Measurements from ENCODE around the gene STXBP5L.

Gene STXBP5L

DNA sequence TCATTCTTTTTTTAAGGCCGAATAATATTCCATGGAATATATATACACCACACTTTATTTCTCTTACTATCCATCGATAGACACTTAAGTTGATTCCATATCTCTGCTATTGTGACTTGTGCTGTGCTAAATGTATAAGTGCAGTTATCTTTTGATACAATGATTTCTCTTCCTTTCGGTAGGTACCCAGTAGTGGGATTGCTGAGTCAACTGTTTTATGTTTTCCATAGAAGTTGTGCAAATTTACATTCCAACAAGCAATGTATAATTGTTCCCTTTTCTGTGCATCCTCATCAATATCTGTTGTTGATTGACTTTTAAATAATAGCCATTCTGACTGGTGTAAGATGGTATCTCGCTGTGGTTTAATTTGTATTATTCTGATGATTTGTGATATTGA is 81.0 kb downstream of the STXBP5L start:
- Histone ChIP-seq H2AFZ (ENCODE audit: low read depth, low read length) (no peak overlapping the region), H3K27me3 (ENCODE audit: low read depth, low read length) (no peaks in the 10 kb centered on the region), H3K9ac (ENCODE audit: low read length) (no peak overlapping the region), H3K36me3 (replicated peaks; ENCODE audit: low read depth, low read length) (no peaks in the 10 kb centered on the region), H3K4me2 (ENCODE audit: low read length) (no peak overlapping the region), H3K79me2 (ENCODE audit: low read length) (no peaks in the 10 kb centered on the region), H3K4me3 (ENCODE audit: low read length) (no peak overlapping the region), H3K27ac (ENCODE audit: low read length) (no peak overlapping the region), H3K4me1 (ENCODE audit: low read length) (no peaks in the 10 kb centered on the region), H3K9me3 (ENCODE audit: insufficient read depth, low read length) (no peaks in the 10 kb centered on the region), H4K20me1 (ENCODE audit: insufficient read depth, low read length) (no peaks in the 10 kb centered on the region)
- TF ChIP-seq CTCF (IDR thresholded peaks at IDR 0.05; ENCODE audit: low read depth, low read length) = no peak
- TF ChIP-seq EZH2phosphoT487 (IDR thresholded peaks at IDR 0.05; ENCODE audit: low read depth) = no peak

DNA sequence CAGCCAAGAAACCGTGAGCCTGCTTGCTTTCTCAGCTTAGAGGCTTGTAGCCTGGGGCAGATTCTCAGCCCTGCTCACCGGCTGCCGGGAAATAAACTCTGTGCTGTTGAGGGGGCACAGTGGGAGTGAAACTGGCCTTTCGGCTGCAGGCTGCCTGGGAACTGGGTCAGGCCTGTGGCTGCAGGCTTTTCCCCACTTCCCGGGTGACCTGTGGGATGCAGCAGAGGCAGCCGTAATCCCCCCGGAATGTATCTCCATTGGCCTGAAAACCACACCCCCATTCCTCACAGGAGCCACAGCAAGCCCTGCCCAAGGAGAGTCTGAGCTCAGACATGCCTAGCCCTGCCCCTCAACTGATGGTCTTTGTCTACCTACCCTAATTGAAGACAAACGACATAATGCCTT is 110.9 kb downstream of the STXBP5L start:
- no peaks in the 10 kb centered on the region for H3K27me3 ChIP-seq (ENCODE audit: low read depth, low read length)
- no peaks in the 10 kb centered on the region for H4K20me1 ChIP-seq (ENCODE audit: insufficient read depth, low read length)
- no peak overlapping the region for H3K4me2 ChIP-seq (ENCODE audit: low read length)
- no peak overlapping the region for H2AFZ ChIP-seq (ENCODE audit: low read depth, low read length)
- no peak overlapping the region for H3K4me3 ChIP-seq (ENCODE audit: low read length)
- no peak overlapping the region for H3K27ac ChIP-seq (ENCODE audit: low read length)
- H3K36me3 ChIP-seq (replicated peaks; ENCODE audit: low read depth, low read length) = no peaks in the 10 kb centered on the region
- TF ChIP-seq CTCF (IDR thresholded peaks at IDR 0.05; ENCODE audit: low read depth, low read length) = no peak
- no peak for TF ChIP-seq EZH2phosphoT487 (IDR thresholded peaks at IDR 0.05; ENCODE audit: low read depth)
- H3K4me1 ChIP-seq (ENCODE audit: low read length) = no peaks in the 10 kb centered on the region
- no peak overlapping the region for H3K9ac ChIP-seq (ENCODE audit: low read length)
- no peaks in the 10 kb centered on the region for H3K9me3 ChIP-seq (ENCODE audit: insufficient read depth, low read length)
- no peaks in the 10 kb centered on the region for H3K79me2 ChIP-seq (ENCODE audit: low read length)

DNA sequence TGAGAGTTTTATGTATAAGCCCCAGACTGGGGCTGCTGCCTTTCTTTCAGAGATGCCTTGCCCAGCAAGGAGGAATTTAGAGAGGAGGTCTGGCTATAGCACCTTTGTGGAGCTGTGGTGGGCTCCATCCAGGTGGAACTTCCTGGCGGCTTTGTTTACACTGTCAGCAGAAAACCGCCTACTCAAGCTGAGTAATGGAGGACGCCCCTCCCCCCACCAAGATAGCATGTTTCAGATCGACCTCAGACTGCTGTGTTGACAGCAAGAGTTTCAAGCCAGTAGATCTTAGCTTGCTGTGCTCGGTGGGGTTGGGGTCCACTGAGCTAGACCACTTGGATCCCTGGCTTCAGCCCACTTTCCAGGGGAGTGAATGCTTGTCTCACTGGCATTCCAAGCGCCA is 155.6 kb downstream of the STXBP5L start:
- Histone ChIP-seq H2AFZ (ENCODE audit: low read depth, low read length) (no peak overlapping the region; the same call in 1 of the 2 replicates), H3K4me2 (ENCODE audit: low read length) (no peak overlapping the region), H3K36me3 (replicated peaks; ENCODE audit: low read depth, low read length) (no peaks in the 10 kb centered on the region), H3K9ac (ENCODE audit: low read length) (no peak overlapping the region), H3K4me3 (ENCODE audit: low read length) (no peak overlapping the region), H3K9me3 (ENCODE audit: insufficient read depth, low read length) (no peaks in the 10 kb centered on the region), H4K20me1 (ENCODE audit: insufficient read depth, low read length) (no peaks in the 10 kb centered on the region), H3K27ac (ENCODE audit: low read length) (no peak overlapping the region), H3K79me2 (ENCODE audit: low read length) (no peaks in the 10 kb centered on the region), H3K27me3 (ENCODE audit: low read depth, low read length) (no peaks in the 10 kb centered on the region), H3K4me1 (ENCODE audit: low read length) (no peaks in the 10 kb centered on the region)
- TF ChIP-seq CTCF (IDR thresholded peaks at IDR 0.05; ENCODE audit: low read depth, low read length) (no peak), EZH2phosphoT487 (IDR thresholded peaks at IDR 0.05; ENCODE audit: low read depth) (no peak)

- H3K79me2 ChIP-seq (ENCODE audit: low read length) = no peaks in the 10 kb centered on the region
- no peak overlapping the region for H3K4me3 ChIP-seq (ENCODE audit: low read length)
- no peaks in the 10 kb centered on the region for H3K9me3 ChIP-seq (ENCODE audit: insufficient read depth, low read length)
- H3K4me2 ChIP-seq (ENCODE audit: low read length) = no peak overlapping the region
- no peaks in the 10 kb centered on the region for H3K36me3 ChIP-seq (replicated peaks; ENCODE audit: low read depth, low read length)
- H3K27ac ChIP-seq (ENCODE audit: low read length) = no peak overlapping the region
- no peaks in the 10 kb centered on the region for H3K4me1 ChIP-seq (ENCODE audit: low read length)
- no peaks in the 10 kb centered on the region for H4K20me1 ChIP-seq (ENCODE audit: insufficient read depth, low read length)
- no peak for TF ChIP-seq CTCF (IDR thresholded peaks at IDR 0.05; ENCODE audit: low read depth, low read length)
- no peak for TF ChIP-seq EZH2phosphoT487 (IDR thresholded peaks at IDR 0.05; ENCODE audit: low read depth)
- H3K9ac ChIP-seq (ENCODE audit: low read length) = no peak overlapping the region
- H2AFZ ChIP-seq (ENCODE audit: low read depth, low read length) = no peak overlapping the region; the same call in 1 of the 2 replicates
- no peaks in the 10 kb centered on the region for H3K27me3 ChIP-seq (ENCODE audit: low read depth, low read length)
Measured at GRCh38 chr3:121064121-121064520, 156.1 kb downstream of the STXBP5L start.

All from OCI-LY3 (cell line).